Panc1 (cell line): ENCODE data around the gene GNG7. TPM values are rescaled to one million over a fixed set of nuclear protein-coding genes. Genes with fewer than 3 reads are reported as not detected.

Source experiments
- ATAC-seq: fragments of 200-7000 bp; cut with Tn5 transposase; 2 replicates; pipeline ENCODE4 v1.9.1; 2020; ENCODE audit warnings: mild to moderate bottlenecking, moderate library complexity
- BruUV-seq: library from RNA; stranded (reverse); fragments of 400-500 nt; replicated peaks from 2 replicates; lab custom pipeline; 2021; lab: Mats Ljungman, UMichigan
- CTCF ChIA-PET: fragments of 300-600 bp; sonication (Branson Sonifier 250); formaldehyde crosslinking; loops from one replicate; lab custom pipeline; 2022; ENCODE audit warnings: antibody characterized with exemption; lab: Charles Lee
- POLR2A ChIA-PET: fragments of 300-600 bp; sonication (Branson Sonifier 250); formaldehyde crosslinking; loops from one replicate; lab custom pipeline; 2022; ENCODE audit warnings: antibody characterized with exemption; lab: Charles Lee
- DNase-seq: peaks from one replicate; pipeline ENCODE4 v3.0.0-alpha.2; 2010; ENCODE audit warnings: low read depth, low spot score
- H3K27ac ChIP-seq: 2 replicates; pipeline ENCODE4 v1.5.1; 2011; ENCODE audit warnings: mild to moderate bottlenecking, low read length, inconsistent platforms
- H3K27me3 ChIP-seq: fragments of 200-500 bp; sonication (Bioruptor generic); 2 replicates; pipeline ENCODE4 v1.6.0; 2014; ENCODE audit warnings: low read length, inconsistent platforms; ENCODE audit not compliant: control insufficient read depth, insufficient read depth
- H3K36me3 ChIP-seq: fragments of 200-500 bp; sonication (Bioruptor generic); 2 replicates; pipeline ENCODE4 v1.5.1; 2014; ENCODE audit warnings: inconsistent platforms, mild to moderate bottlenecking, low read length, moderate library complexity; ENCODE audit not compliant: control insufficient read depth, insufficient read depth
- H3K4me1 ChIP-seq: 2 replicates; pipeline ENCODE4 v1.5.1; 2011; ENCODE audit warnings: inconsistent platforms, mild to moderate bottlenecking, low read length, moderate library complexity; ENCODE audit not compliant: control insufficient read depth, insufficient read depth
- H3K4me3 ChIP-seq, 2 experiments: 2 replicates each; pipeline ENCODE4 v1.5.1; 2011 to 2012; ENCODE audit warnings: low read depth in 2 of 2, low read length in 2 of 2, mild to moderate bottlenecking in 2 of 2, inconsistent platforms in 1 of 2, moderate library complexity in 1 of 2
- H3K9me3 ChIP-seq: fragments of 200-500 bp; sonication (Bioruptor generic); 2 replicates; pipeline ENCODE4 v1.5.1; 2014; ENCODE audit warnings: low read depth, mild to moderate bottlenecking, inconsistent platforms, low read length, moderate library complexity; ENCODE audit not compliant: control insufficient read depth, insufficient read depth
- CTCF ChIP-seq: fragments of 450-650 bp; IDR thresholded peaks from 2 replicates; pipeline ENCODE4 v1.5.1; 2017; ENCODE audit warnings: mild to moderate bottlenecking
- POLR2AphosphoS5 ChIP-seq: IDR thresholded peaks from 2 replicates; pipeline ENCODE4 v1.6.1; 2012; ENCODE audit warnings: mild to moderate bottlenecking, low read depth, low read length, moderate library complexity
- REST ChIP-seq, 2 experiments: IDR thresholded peaks; 2 replicates each; pipeline ENCODE4 v1.6.1; 2011 to 2012; ENCODE audit warnings: low read depth in 2 of 2, control low read depth in 1 of 2, low read length in 1 of 2, mild to moderate bottlenecking in 1 of 2, moderate library complexity in 1 of 2; ENCODE audit not compliant: insufficient read depth in 1 of 2
- SIN3A ChIP-seq: IDR thresholded peaks from 2 replicates; pipeline ENCODE4 v1.6.1; 2012; ENCODE audit warnings: low read depth, mild to moderate bottlenecking, low read length, moderate library complexity, borderline replicate concordance; ENCODE audit not compliant: insufficient read depth
- TCF7L2 ChIP-seq: IDR thresholded peaks from 2 replicates; pipeline ENCODE4 v1.6.1; 2011; ENCODE audit warnings: mild to moderate bottlenecking, low read depth, low read length, inconsistent platforms
- in situ Hi-C: cut with HindIII; loops from 2 replicates; pipeline ENCODE4 v1.10.0; 2016; ENCODE audit warnings: low sequenced_read_pairs, low pct_unique_long_range_greater_than_20kb
- intact Hi-C: fragments of 100-400 bp; cut with micrococcal nuclease; formaldehyde crosslinking; loops from one replicate; pipeline ENCODE4 v1.10.0; 2022; ENCODE audit not compliant: unreplicated experiment
- total RNA-seq: library from RNA; stranded (reverse); gene quantifications from one replicate; pipeline ENCODE4 v1.2.1, GENCODE V29; 2021; ENCODE audit not compliant: unreplicated experiment

GNG7 gene
- total RNA-seq, 1 experiment from 2014 or later = 0.74 TPM

GRCh38 chr19:2512523-2513431 is 189.7 kb downstream of the GNG7 start:
- ATAC-seq = peak; percentile 38
- no peak overlapping the region for H3K4me3 ChIP-seq
- intact Hi-C loops = no loop called here
- no peaks in the 10 kb centered on the region for H3K9me3 ChIP-seq
- DNase-seq = no peak
- H3K4me1 ChIP-seq = no peaks in the 10 kb centered on the region
- in situ Hi-C loops = no loop called here
- H3K36me3 ChIP-seq = no peaks in the 10 kb centered on the region
- 0 out of 2 replicates have a peak overlapping the region, but pooled peaks have one; percentile 12 for H3K27ac ChIP-seq
- TF ChIP-seq SIN3A (no peak), TCF7L2 (no peak), POLR2AphosphoS5 (no peak), CTCF (no peak), REST (IDR thresholded peaks at IDR 0.05; ENCODE audit: insufficient read depth in 1 of 2, low read depth in 2 of 2, low read length in 1 of 2) (no peak)
- BruUV-seq = no TSS peak
- POLR2A ChIA-PET = no interaction called here
- no peaks in the 10 kb centered on the region for H3K27me3 ChIP-seq
- CTCF ChIA-PET = no interaction called here

GRCh38 chr19:2511991-2512390 is 190.5 kb downstream of the GNG7 start:
- Histone ChIP-seq H3K4me3 (no peak overlapping the region), H3K27me3 (no peaks in the 10 kb centered on the region), H3K9me3 (no peaks in the 10 kb centered on the region), H3K4me1 (peaks cover 1% of the 10 kb centered on the region; the same call in 1 of the 2 replicates), H3K27ac (no peak overlapping the region), H3K36me3 (no peaks in the 10 kb centered on the region)
- no peak for TF ChIP-seq POLR2AphosphoS5
- no peak for TF ChIP-seq TCF7L2
- TF ChIP-seq REST (IDR thresholded peaks at IDR 0.05; ENCODE audit: insufficient read depth in 1 of 2, low read depth in 2 of 2, low read length in 1 of 2) = no peak
- TF ChIP-seq CTCF = no peak
- TF ChIP-seq SIN3A = no peak
- in situ Hi-C loops = no loop called here
- DNase-seq (no peak), ATAC-seq (no peak)
- BruUV-seq = no TSS peak
- intact Hi-C loops = no loop called here
- CTCF ChIA-PET = interaction anchor here (0.6 kb wide), 2 partner anchors 14 to 107 kb away, joined by 3 to 4 read pairs; no protein-coding TSS in a partner anchor
- POLR2A ChIA-PET = no interaction called here
